HG03103 (cell line): ENCODE measurements around the gene MITF.

Source experiments
- ATAC-seq: cut with Tn5 transposase; IDR thresholded peaks from one replicate; pipeline ENCODE4 v1.9.1; 2021; ENCODE audit warnings: low read depth; ENCODE audit not compliant: unreplicated experiment

The MITF gene

GRCh38 chr3:69827127-69827526, 87.9 kb downstream of the MITF start:
- ATAC-seq: no peak

GRCh38 chr3:69828817-69829216, 89.6 kb downstream of the MITF start:
- ATAC-seq: no peak

GRCh38 chr3:69830147-69830546, 90.9 kb downstream of the MITF start:
- ATAC-seq: no peak

- ATAC-seq: no peak
Observed at GRCh38 chr3:69831737-69832136, 92.5 kb downstream of the MITF start.

GRCh38 chr3:69833591-69833990, 94.3 kb downstream of the MITF start:
- no peak for ATAC-seq

GRCh38 chr3:69838217-69838616, 99.0 kb downstream of the MITF start:
- ATAC-seq: no peak

- no peak for ATAC-seq
Observed at GRCh38 chr3:69838696-69839515, 99.6 kb downstream of the MITF start.

- ATAC-seq: no peak
Observed at GRCh38 chr3:69842351-69842750, 103.1 kb downstream of the MITF start.

GRCh38 chr3:69842789-69843188, 103.5 kb downstream of the MITF start:
- no peak for ATAC-seq

- ATAC-seq: no peak
Observed at GRCh38 chr3:69844706-69845105, 105.4 kb downstream of the MITF start.

- ATAC-seq: no peak
Observed at GRCh38 chr3:69847303-69847702, 108.0 kb downstream of the MITF start.

GRCh38 chr3:69848113-69848512, 108.8 kb downstream of the MITF start:
- ATAC-seq: no peak

GRCh38 chr3:69850849-69851248, 111.6 kb downstream of the MITF start:
- ATAC-seq: no peak

GRCh38 chr3:69853027-69853426, 113.8 kb downstream of the MITF start:
- no peak for ATAC-seq

GRCh38 chr3:69855436-69856162, 116.3 kb downstream of the MITF start:
- ATAC-seq: no peak

GRCh38 chr3:69856965-69857705, 117.9 kb downstream of the MITF start:
- ATAC-seq: no peak

- no peak for ATAC-seq
Observed at GRCh38 chr3:69861556-69861955, 122.3 kb downstream of the MITF start.

GRCh38 chr3:69864141-69864540, 124.9 kb downstream of the MITF start:
- no peak for ATAC-seq

- ATAC-seq: no peak
Observed at GRCh38 chr3:69864766-69865165, 125.5 kb downstream of the MITF start.

GRCh38 chr3:69865925-69866679, 126.8 kb downstream of the MITF start:
- ATAC-seq: no peak
